Left lung (tissue), 10 donors: ENCODE measurements around the gene CAMTA1. TPM values are rescaled to one million over a fixed set of nuclear protein-coding genes. Genes with fewer than 3 reads are reported as not detected.

Experiments
- ATAC-seq: fragments of 200-7000 bp; cut with Tn5 transposase; one replicate; pipeline ENCODE4 v1.9.1; 2020; ENCODE audit warnings: moderate library complexity
- DNase-seq, 4 donors: peaks; one replicate each; pipeline ENCODE4 v3.0.0-alpha.2; 2013 to 2020
- H3K27ac ChIP-seq, 2 donors: fragments of 200-600 bp; sonication (generic) in 1 of 2; one replicate each; pipeline versions ENCODE4 v1.5.0 to v1.8.0; 2020 to 2021
- H3K27me3 ChIP-seq, 2 donors: fragments of 200-600 bp; sonication (generic) in 1 of 2; one replicate each; pipeline versions ENCODE4 v1.5.0 to v1.8.0; 2020 to 2021
- H3K36me3 ChIP-seq, 2 donors: fragments of 200-600 bp; sonication (generic) in 1 of 2; one replicate each; pipeline versions ENCODE4 v1.5.0 to v1.8.0; 2020 to 2021
- H3K4me1 ChIP-seq, 2 donors: fragments of 200-600 bp; one replicate each; pipeline ENCODE4 v1.8.0; 2021
- H3K4me3 ChIP-seq, 2 donors: fragments of 200-600 bp; sonication (generic) in 1 of 2; one replicate each; pipeline versions ENCODE4 v1.5.0 to v1.8.0; 2020 to 2021; ENCODE audit warnings: mild to moderate bottlenecking in 1 of 2
- H3K9me3 ChIP-seq, 2 donors: fragments of 200-600 bp; sonication (generic) in 1 of 2; one replicate each; pipeline versions ENCODE4 v1.5.0 to v1.8.0; 2020 to 2021
- intact Hi-C, 2 donors: fragments of 100-400 bp; cut with DNase I; formaldehyde crosslinking; loops; one replicate each; pipeline versions ENCODE4 v1.11.2 to v1.14.2; 2022
- polyA plus RNA-seq, 6 donors: library from polyadenylated mRNA; unstranded; fragments of 120-200 nt; gene quantifications; one replicate each; pipeline ENCODE4 v1.2.1, GENCODE V29; 2013; ENCODE audit not compliant: insufficient read length in 6 of 6
- total RNA-seq, 2 donors: library from RNA; stranded (reverse); fragmentation: NEBNext Ultra II Directional; extraction: Animal tissue kit (Norgen Biotek cat#: 25700); gene quantifications; one replicate each; pipeline ENCODE4 v1.2.1, GENCODE V29; 2021
- TF ChIP-seq, protein P1 (sequence below), 2 donors: fragments of 200-600 bp; sonication (generic) in 1 of 2; IDR thresholded peaks; one replicate each; pipeline versions ENCODE4 v1.5.0 to v1.8.0; 2021; ENCODE audit warnings: antibody characterized with exemption in 2 of 2
- donor health status: DM: no; HTN: yes; CAD: no.
- donor health status: DM: no; HTN: no; CAD: no.

Gene CAMTA1
- total and polyA plus RNA-seq, 8 donors: 42.7 to 69.1 (median 49.4) TPM

DNA sequence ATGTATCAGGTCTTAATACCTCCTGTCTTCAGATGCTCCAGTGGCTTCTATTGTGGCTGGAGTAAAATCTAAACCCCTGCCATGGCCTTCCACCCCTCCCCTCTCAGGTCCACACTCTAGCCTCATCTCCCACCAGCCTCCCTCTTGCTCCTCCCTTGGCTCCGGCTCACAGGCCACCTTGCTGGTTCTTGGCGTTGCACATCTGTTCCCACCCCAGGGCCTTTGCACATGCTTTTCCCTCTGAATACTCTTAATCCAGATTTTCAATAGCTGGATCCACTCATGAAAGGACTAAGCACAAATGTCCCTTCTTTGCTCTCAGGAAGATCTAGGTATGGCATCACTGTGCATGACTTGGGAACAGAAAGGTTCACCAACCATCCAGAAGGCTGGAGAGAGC, 570.4 kb downstream of the CAMTA1 start:
- ATAC-seq (no peak), DNase-seq (no peak)
- intact Hi-C loops: no loop called here
- H3K4me3 ChIP-seq: no peak overlapping the region
- H3K27me3 ChIP-seq: no peaks in the 10 kb centered on the region
- H3K36me3 ChIP-seq: no peaks in the 10 kb centered on the region
- no peaks in the 10 kb centered on the region for H3K4me1 ChIP-seq
- H3K9me3 ChIP-seq: no peaks in the 10 kb centered on the region
- H3K27ac ChIP-seq: no peak overlapping the region
- TF ChIP-seq, protein P1, sequence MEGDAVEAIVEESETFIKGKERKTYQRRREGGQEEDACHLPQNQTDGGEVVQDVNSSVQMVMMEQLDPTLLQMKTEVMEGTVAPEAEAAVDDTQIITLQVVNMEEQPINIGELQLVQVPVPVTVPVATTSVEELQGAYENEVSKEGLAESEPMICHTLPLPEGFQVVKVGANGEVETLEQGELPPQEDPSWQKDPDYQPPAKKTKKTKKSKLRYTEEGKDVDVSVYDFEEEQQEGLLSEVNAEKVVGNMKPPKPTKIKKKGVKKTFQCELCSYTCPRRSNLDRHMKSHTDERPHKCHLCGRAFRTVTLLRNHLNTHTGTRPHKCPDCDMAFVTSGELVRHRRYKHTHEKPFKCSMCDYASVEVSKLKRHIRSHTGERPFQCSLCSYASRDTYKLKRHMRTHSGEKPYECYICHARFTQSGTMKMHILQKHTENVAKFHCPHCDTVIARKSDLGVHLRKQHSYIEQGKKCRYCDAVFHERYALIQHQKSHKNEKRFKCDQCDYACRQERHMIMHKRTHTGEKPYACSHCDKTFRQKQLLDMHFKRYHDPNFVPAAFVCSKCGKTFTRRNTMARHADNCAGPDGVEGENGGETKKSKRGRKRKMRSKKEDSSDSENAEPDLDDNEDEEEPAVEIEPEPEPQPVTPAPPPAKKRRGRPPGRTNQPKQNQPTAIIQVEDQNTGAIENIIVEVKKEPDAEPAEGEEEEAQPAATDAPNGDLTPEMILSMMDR (IDR thresholded peaks at IDR 0.05): no peak

DNA sequence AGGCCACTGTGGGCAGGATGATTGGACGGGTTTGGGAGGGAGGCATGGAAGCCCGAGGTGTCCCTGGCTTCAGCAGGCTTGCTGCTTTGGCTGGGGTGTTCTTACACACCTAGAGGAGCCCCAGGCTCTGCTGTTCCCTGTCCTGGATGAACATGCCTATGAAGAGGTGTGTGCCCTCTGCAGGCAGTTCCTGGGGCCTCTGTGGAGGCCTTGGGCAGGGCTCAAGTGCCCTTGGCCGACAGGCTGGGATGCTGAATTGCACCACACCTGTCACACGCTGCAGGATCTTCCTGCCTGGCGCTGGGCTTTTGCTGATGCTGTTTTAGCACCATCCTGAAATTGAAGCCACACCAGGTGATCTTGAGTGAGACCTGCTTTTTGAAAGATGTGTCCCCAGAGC, 570.8 kb downstream of the CAMTA1 start:
- no peak for ATAC-seq
- H3K4me1 ChIP-seq: no peaks in the 10 kb centered on the region
- TF ChIP-seq, protein P1 (IDR thresholded peaks at IDR 0.05): no peak

GRCh38 chr1:7358425-7358824, 573.2 kb downstream of the CAMTA1 start:
- Histone ChIP-seq H3K27me3 (no peaks in the 10 kb centered on the region), H3K36me3 (no peaks in the 10 kb centered on the region), H3K4me1 (no peaks in the 10 kb centered on the region), H3K4me3 (no peak overlapping the region), H3K9me3 (no peaks in the 10 kb centered on the region), H3K27ac (no peak overlapping the region)
- ATAC-seq: no peak
- intact Hi-C loops: no loop called here
- TF ChIP-seq, protein P1 (IDR thresholded peaks at IDR 0.05): no peak
- DNase-seq: no peak

More for the DNA sequence above, 570.8 kb downstream of the CAMTA1 start:
- no peak overlapping the region for H3K27ac ChIP-seq
- H3K36me3 ChIP-seq: no peaks in the 10 kb centered on the region
- intact Hi-C loops: no loop called here
- no peak for DNase-seq
- no peak overlapping the region for H3K4me3 ChIP-seq
- no peaks in the 10 kb centered on the region for H3K27me3 ChIP-seq
- H3K9me3 ChIP-seq: no peaks in the 10 kb centered on the region

- ATAC-seq: no peak
- intact Hi-C loops: no loop called here
- no peaks in the 10 kb centered on the region for H3K4me1 ChIP-seq
- DNase-seq: no peak
- H3K27ac ChIP-seq: no peak overlapping the region
- no peaks in the 10 kb centered on the region for H3K9me3 ChIP-seq
- TF ChIP-seq, protein P1 (IDR thresholded peaks at IDR 0.05): no peak
- H3K4me3 ChIP-seq: no peak overlapping the region
- H3K36me3 ChIP-seq: no peaks in the 10 kb centered on the region
- no peaks in the 10 kb centered on the region for H3K27me3 ChIP-seq
Measured at GRCh38 chr1:7360526-7360925, 575.3 kb downstream of the CAMTA1 start.

GRCh38 chr1:7362947-7363346, 577.7 kb downstream of the CAMTA1 start:
- Histone ChIP-seq H3K27ac (no peak overlapping the region), H3K27me3 (no peaks in the 10 kb centered on the region), H3K4me1 (no peaks in the 10 kb centered on the region), H3K9me3 (no peaks in the 10 kb centered on the region), H3K36me3 (no peaks in the 10 kb centered on the region), H3K4me3 (no peak overlapping the region)
- TF ChIP-seq, protein P1 (IDR thresholded peaks at IDR 0.05): no peak
- DNase-seq (no peak), ATAC-seq (no peak)
- intact Hi-C loops: no loop called here
